Subcutaneous adipose tissue (tissue), 4 donors: ENCODE data around the gene MATK. TPM values are rescaled to one million over a fixed set of nuclear protein-coding genes. Genes with fewer than 3 reads are reported as not detected.

Source experiments
- CTCF ChIP-seq: fragments of 450-650 bp; IDR thresholded peaks from one replicate; pipeline ENCODE4 v1.5.1; 2016; ENCODE audit warnings: low read depth, mild to moderate bottlenecking, control low read depth, antibody characterized with exemption, moderate library complexity
- total RNA-seq, 4 donors: library from RNA; depleted of rRNA; stranded (reverse); fragments of >200 nt; gene quantifications; one replicate each; pipeline ENCODE4 v1.1.0, GENCODE V29; 2016

The MATK gene
- total RNA-seq, 4 donors from 2014 or later, result 1.5 to 25.8 (median 2.7) TPM

DNA sequence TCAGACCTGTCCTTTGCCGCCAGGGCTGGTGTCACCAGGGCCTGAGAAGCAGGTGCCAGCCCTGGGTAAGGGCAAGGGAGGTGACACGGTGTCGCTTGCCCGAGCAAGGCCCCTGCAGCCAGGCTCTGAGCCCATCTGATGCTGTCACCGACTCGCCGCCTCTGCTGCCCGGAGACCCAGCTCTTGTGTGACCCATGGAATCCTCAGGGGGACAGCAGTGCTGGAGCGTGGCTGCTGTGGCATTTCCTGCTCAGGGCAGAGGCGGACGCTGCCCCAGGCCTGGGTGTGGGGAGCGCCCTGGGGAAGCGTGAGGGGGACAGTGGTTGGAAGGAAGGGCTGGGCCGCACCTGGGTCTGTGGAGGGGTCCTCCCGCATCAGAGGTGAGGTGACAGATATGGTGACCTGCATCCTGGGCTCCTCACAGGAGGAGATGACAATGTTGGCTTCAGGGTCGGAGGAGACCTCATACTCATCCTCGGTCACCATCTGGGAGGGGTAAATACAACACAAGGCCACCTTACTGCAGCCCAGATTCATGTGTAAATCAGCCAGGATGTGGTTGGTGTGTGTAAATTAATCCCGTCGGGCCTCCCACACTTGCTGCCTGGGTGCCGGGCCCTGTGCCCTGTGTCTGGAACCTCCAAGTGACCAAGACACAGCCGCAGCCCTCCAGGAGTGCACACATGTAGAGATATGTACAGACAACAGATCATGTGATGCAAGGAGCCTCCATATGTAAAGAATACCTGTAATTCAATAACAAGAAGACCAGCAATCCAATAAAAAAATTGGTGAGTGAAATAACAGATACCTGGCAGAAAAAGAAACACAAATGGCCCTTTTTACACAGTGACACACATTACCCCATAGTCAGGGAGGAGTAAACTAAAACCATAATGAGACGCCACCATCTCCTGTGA lies 27.6 kb upstream of the MATK start:
- no peak for TF ChIP-seq CTCF

DNA sequence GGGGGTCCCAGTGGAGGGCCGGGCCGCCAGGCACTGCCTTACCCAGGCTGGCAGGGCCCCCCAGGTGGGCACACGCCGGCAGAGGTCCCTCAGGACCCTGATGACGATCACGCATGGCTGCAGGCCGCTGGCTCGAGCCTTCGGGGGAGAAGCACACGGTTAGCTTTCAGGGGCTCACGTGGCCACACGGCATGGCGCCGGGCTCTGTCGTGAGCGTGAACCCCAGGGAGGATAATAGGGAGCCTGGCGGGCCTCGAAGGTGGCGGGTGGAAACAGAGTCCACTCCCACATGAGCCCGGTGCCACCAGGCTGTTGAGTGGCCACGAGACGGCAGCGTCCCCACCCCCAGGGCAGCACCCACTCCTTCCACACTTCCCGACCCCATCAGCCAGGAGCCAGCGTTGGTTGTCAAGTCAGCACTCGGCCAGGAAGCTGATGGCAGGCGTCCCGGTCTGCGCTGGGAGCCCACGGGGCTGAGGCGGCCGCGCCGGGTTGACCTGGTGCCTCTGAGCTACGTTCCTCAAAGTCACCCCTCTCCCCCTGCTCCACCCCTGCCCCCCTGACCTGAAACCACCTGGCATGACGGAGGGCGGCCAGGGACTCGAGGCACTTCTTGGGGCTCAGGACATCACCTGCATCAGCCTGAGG lies 24.7 kb upstream of the MATK start:
- TF ChIP-seq CTCF, result no peak

DNA sequence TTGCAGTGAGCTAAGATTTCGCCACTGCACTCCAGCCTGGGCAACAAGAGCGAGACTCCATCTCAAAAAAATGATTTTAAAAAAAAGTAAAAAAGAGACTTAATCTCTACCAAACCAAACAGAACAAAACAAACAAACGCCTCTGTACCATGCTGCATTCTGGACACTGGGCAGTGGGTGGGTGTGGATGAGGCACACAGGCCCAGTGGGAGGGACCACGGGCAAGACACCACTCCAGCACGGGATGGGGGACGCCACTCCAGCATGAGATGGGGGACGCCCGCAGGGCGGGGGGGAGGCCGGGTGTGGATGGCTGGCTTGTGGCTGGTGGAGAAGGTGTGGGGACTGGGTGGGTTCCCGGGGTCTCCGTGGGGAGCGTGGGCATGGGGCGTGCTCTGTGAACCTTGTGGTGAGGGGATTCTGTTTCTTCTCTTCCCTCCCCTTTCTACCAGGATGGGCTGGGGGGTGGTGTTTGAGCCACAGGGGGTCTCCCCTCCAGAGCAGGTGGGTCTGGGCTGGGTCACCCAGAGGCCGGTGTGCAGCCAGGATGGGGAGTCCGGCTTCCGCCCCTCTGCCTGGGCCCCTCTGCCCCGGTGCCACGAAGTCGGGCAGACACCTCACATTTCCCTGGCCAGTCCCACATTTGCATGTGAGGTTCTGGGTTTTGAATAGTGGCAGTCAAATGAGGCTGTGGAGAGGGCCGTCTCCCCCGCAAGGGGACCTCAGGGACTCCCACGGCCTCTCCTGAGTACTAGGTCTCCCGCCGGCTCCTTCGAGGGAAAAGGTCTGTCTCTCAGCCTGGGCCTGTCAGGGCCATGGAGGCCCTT lies 23.9 kb upstream of the MATK start:
- no peak for TF ChIP-seq CTCF

DNA sequence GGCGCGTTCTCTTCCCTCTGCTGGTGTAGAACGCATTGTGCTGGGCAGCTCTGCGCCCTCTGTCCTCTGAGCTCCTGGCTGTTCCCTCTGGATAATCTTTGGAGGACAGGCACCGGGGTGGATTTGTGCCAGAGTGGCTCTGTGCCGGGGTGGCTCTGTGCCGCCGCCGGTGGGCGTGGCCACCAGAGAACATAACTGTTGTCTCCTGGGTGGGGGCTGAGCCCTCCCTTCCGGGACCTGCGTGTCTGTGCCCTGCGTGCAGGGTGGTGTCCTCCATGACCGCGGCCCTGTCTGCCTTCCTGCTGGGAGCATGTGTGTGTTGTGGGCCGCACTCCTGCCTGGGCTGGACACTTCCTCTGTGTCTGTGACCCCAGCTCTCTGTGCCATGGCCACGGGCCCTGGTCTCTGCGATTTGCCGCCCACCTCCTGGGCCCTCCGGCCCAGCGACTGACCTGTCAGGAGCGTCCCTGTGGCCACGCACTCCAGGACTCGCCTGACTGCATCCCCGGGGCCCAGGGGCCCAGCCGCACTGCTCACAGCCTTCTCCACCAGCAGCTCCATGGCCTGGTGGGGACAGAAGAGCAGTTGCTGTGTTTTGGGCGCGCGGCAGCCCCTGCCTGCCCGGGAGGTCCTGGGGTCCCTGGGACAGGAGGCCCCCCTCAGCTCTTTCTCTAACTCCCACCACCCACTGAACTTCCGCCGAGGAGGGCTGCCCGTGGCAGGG lies 22.4 kb upstream of the MATK start:
- no peak for TF ChIP-seq CTCF

GRCh38 chr19:3807574-3808354 lies 21.6 kb upstream of the MATK start:
- no peak for TF ChIP-seq CTCF

GRCh38 chr19:3807131-3807480 lies 20.9 kb upstream of the MATK start:
- no peak for TF ChIP-seq CTCF
